GM13977 (cell line): ENCODE data around the gene CDH4.

Experiments
- DNase-seq: peaks from one replicate; pipeline ENCODE4 v3.0.0; 2012; ENCODE audit warnings: low spot score
- CTCF ChIP-seq: IDR thresholded peaks from 2 replicates; pipeline ENCODE4 v1.5.1; 2012; ENCODE audit warnings: mild to moderate bottlenecking, control low read depth; ENCODE audit not compliant: insufficient read depth; ENCODE audit errors: extremely low read depth, missing control alignments
- in situ Hi-C: fragments of 300-500 bp; cut with MboI; formaldehyde crosslinking; loops from one replicate; pipeline ENCODE4 v1.12.0; 2022; ENCODE audit warnings: low sequenced_read_pairs, low pct_unique_long_range_greater_than_20kb, mixed read lengths, inconsistent platforms; ENCODE audit not compliant: unreplicated experiment

CDH4 gene

GRCh38 chr20:61950641-61951071 lies 698.6 kb downstream of the CDH4 start:
- no peak for TF ChIP-seq CTCF
- no peak for DNase-seq
- in situ Hi-C loops, result no loop called here

- in situ Hi-C loops, result no loop called here
- no peak for TF ChIP-seq CTCF
- DNase-seq, result no peak
Observed at GRCh38 chr20:61951695-61952533, 699.9 kb downstream of the CDH4 start.

GRCh38 chr20:61953037-61954021 lies 701.3 kb downstream of the CDH4 start:
- DNase-seq, result no peak
- in situ Hi-C loops, result no loop called here
- no peak for TF ChIP-seq CTCF

GRCh38 chr20:61954276-61955021 lies 702.4 kb downstream of the CDH4 start:
- no peak for TF ChIP-seq CTCF
- in situ Hi-C loops, result no loop called here
- DNase-seq, result no peak

- in situ Hi-C loops, result no loop called here
Observed at GRCh38 chr20:61955668-61956395, 703.8 kb downstream of the CDH4 start.

More at GRCh38 chr20:61955668-61956395, 703.8 kb downstream of the CDH4 start:
- no peak for DNase-seq
- no peak for TF ChIP-seq CTCF
